GM23248 (cell line): ENCODE data around the gene NXT1.

Experiments
- EZH2 ChIP-seq: fragments of 200-600 bp; sonication (generic); IDR thresholded peaks from 2 replicates; pipeline ENCODE4 v1.6.1; 2018; ENCODE audit warnings: antibody characterized with exemption, mild to moderate bottlenecking; ENCODE audit not compliant: insufficient read depth, poor library complexity, severe bottlenecking
- EZH2phosphoT487 ChIP-seq: fragments of 200-600 bp; sonication (generic); IDR thresholded peaks from 2 replicates; pipeline ENCODE4 v1.6.1; 2018; ENCODE audit warnings: antibody characterized with exemption, moderate library complexity, mild to moderate bottlenecking, low read depth; ENCODE audit not compliant: insufficient read depth

- TF ChIP-seq EZH2 (no peak), EZH2phosphoT487 (no peak)
Observed at GRCh38 chr20:23309781-23310180, 40.8 kb upstream of the NXT1 start.
